ENCODE data around the gene MMS19.

Gene MMS19

DNA sequence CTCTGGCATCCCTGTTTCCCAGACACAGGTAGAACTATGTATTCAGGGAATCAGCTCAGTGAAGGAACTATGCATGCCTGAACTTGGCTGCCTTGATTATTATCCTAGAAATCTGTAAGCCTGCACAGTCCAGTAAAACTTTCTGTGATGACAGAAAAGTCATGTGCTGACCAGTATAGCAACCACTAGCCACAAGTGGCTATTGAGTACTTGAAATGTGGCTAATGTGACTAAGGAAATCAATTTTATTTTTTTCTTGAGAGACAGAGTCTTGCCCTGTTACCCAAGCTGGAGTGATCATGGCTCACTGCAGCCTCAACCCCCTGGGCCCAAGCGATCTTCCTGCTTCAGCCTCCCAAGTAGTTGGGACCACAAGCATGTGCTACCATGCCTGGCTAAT is 55.9 kb downstream of the MMS19 start:
- TF ChIP-seq Cebpa-rat (IDR thresholded peaks at IDR 0.05): no peak
- peaks cover 19 to 30% (median 23%) of the 10 kb centered on the region in 10 experiments for H3K4me1 ChIP-seq
- H3K4me3 ChIP-seq: no peak overlapping the region
- peak overlapping the region in 2 of 11 experiments; percentile 1 to 23; a peak in 1 of 22 replicates for H3K9ac ChIP-seq
- no peak overlapping the region for H3K4me2 ChIP-seq
- no peaks in the 10 kb centered on the region for H3K27me3 ChIP-seq
- H3K27ac ChIP-seq: no peak overlapping the region
- no peaks in the 10 kb centered on the region for H3K9me3 ChIP-seq (replicated peaks in 1 of 11)
- H4K20me1 ChIP-seq: peaks cover 0 to 20% (median 7%) of the 10 kb centered on the region in 11 experiments; a peak in 12 of 22 replicates
- peaks cover 54 to 75% (median 69%) of the 10 kb centered on the region in 11 experiments for H3K36me3 ChIP-seq

DNA sequence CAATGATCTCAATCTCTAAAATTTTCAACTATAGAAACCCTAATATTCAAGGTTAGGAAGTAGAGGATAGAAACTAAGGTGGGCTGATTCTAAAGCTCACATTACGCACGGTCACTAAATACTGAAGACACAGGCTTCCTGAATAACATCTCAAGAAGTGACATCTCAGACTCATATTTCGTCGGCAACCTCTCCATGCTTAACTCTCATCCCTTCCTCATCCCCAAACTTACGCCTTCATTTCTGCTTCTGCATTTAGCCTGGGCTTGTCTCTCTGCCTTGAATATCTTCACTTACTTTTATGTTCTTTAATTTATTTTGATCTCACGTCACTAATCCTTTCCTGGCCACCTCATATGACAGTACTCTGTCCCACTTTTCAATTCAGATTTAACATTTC is 63.0 kb downstream of the MMS19 start:
- no peaks in the 10 kb centered on the region for H3K9me3 ChIP-seq (replicated peaks in 1 of 11)
- no peak for TF ChIP-seq Cebpa-rat (IDR thresholded peaks at IDR 0.05)

DNA sequence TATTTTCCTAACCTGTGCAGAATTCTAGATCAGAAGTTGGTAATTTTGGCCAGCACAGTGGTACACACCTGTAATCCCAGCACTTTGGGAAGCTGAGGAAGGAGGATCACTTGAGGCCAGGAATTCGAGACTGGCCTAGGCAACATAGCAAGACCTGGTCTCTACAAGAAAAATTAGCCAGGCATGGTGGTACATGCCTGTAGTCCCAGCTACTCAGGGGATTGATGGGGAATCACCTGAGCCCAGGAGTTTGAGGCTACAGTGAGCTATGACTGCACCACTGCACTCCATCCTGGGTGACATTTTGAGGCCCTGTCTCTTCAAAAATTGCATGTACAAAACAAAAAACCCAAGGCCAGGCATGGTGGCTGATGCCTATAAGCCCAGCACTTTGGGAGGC is 63.7 kb downstream of the MMS19 start:
- peak overlapping the region in 2 of 11 experiments; percentile 0 to 8; a peak in 1 of 22 replicates for H3K27ac ChIP-seq
- no peak for TF ChIP-seq Cebpa-rat (IDR thresholded peaks at IDR 0.05)
- H3K4me2 ChIP-seq: no peak overlapping the region

More for the DNA sequence above, 63.0 kb downstream of the MMS19 start:
- Histone ChIP-seq H3K4me3 (no peak overlapping the region), H3K36me3 (peaks cover 88 to 94% (median 91%) of the 10 kb centered on the region in 11 experiments), H3K27ac (peak overlapping the region in 1 of 11 experiments; percentile 8; a peak in 1 of 22 replicates), H3K4me2 (peak overlapping the region in 1 of 11 experiments; percentile 10; a peak in 1 of 22 replicates), H3K4me1 (peaks cover 0 to 38% (median 13%) of the 10 kb centered on the region in 10 experiments; a peak in 10 of 20 replicates), H3K27me3 (no peaks in the 10 kb centered on the region), H3K9ac (no peak overlapping the region), H4K20me1 (peaks cover 7 to 41% (median 26%) of the 10 kb centered on the region in 11 experiments; a peak in 20 of 22 replicates)

GRCh38 chr10:97434055-97434454 is 64.2 kb downstream of the MMS19 start:
- Histone ChIP-seq H3K4me2 (no peak overlapping the region), H3K4me1 (peaks cover 4 to 45% (median 22%) of the 10 kb centered on the region in 10 experiments; a peak in 16 of 20 replicates), H3K9me3 (replicated peaks in 1 of 11) (no peaks in the 10 kb centered on the region), H3K4me3 (no peak overlapping the region), H3K9ac (0 out of 22 replicates have a peak overlapping the region, but pooled peaks of 1 of the 11 experiments have one; percentile 4), H4K20me1 (peaks cover 18 to 53% (median 38%) of the 10 kb centered on the region in 11 experiments; a peak in 21 of 22 replicates), H3K27ac (0 out of 22 replicates have a peak overlapping the region, but pooled peaks of 2 of the 11 experiments have one; percentile 0 to 26), H3K27me3 (no peaks in the 10 kb centered on the region), H3K36me3 (peaks cover 89 to 94% (median 92%) of the 10 kb centered on the region in 11 experiments)
- no peak for TF ChIP-seq Cebpa-rat (IDR thresholded peaks at IDR 0.05)

More for the DNA sequence above, 63.7 kb downstream of the MMS19 start:
- Histone ChIP-seq H3K36me3 (peaks cover 89 to 94% (median 92%) of the 10 kb centered on the region in 11 experiments), H3K9me3 (replicated peaks in 1 of 11) (no peaks in the 10 kb centered on the region), H4K20me1 (peaks cover 13 to 48% (median 33%) of the 10 kb centered on the region in 11 experiments; a peak in 21 of 22 replicates), H3K27me3 (no peaks in the 10 kb centered on the region), H3K4me1 (peaks cover 3 to 45% (median 18%) of the 10 kb centered on the region in 10 experiments; a peak in 14 of 20 replicates), H3K4me3 (no peak overlapping the region), H3K9ac (0 out of 22 replicates have a peak overlapping the region, but pooled peaks of 1 of the 11 experiments have one; percentile 4)

DNA sequence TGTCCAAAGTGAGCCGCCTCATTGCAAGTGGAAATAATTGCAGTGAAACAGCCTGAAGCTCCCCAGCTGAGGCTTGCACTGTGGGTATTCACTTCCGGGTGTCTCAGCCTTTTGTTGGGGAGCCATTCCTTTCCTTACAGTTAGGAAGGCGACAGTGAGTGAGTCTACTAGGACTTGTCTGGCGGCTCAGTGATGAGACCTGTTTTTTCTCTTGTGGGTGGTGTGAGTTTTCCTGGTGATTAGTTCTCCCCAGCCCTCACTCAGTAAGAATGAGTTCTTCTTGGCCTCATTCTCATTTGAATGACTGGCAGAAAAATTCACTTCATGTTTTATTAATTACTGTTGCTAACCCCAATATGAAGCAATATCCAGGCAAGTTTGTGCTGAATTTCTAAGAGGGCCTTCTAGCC is 69.6 kb downstream of the MMS19 start:
- Histone ChIP-seq H3K4me1 (peaks cover 36 to 60% (median 52%) of the 10 kb centered on the region in 10 experiments), H3K9ac (peak overlapping the region; percentile 89 to 97 (median 94); a peak in 21 of 22 replicates), H4K20me1 (peaks cover 33 to 61% (median 57%) of the 10 kb centered on the region in 11 experiments; a peak in 21 of 22 replicates), H3K27me3 (no peaks in the 10 kb centered on the region), H3K9me3 (replicated peaks in 1 of 11) (no peaks in the 10 kb centered on the region; a peak in 1 of 22 replicates), H3K4me2 (peak overlapping the region; percentile 87 to 100 (median 97)), H3K27ac (peak overlapping the region; percentile 18 to 96 (median 84); a peak in 20 of 22 replicates), H3K36me3 (peaks cover 46 to 63% (median 59%) of the 10 kb centered on the region in 11 experiments), H3K4me3 (peak overlapping the region; percentile 82 to 100 (median 92))
- no peak for TF ChIP-seq Cebpa-rat (IDR thresholded peaks at IDR 0.05)

DNA sequence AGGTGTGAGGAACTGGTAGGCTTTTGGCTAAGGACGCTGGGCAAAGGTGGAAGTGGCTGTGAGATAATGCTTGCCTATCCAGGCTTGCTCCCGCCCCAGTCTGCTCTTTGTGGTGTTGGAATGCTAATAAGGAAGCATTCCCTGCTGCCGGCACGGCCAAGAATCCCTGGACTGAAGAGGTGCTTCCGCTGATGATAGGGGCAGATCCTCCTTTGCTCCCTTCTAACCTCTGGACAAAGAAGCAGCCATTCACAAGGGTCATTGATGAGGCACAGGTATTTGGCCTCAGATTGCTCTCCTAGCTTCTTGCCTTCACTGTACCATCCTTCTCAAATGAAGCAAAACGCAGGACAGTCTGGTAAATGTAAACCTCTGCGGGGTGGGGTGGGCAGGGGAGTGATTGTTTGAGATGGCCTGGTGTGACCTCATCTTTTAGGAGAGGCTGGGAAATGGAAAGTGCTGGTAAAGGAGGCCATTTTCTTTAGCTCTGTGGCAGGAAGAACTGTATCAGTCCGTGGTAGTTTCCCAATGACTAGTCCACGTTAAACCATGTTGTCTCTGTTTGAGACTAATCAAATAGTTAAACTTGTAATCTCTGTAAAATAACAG is 70.5 kb downstream of the MMS19 start:
- Histone ChIP-seq H3K4me1 (peaks cover 43 to 68% (median 61%) of the 10 kb centered on the region in 10 experiments), H3K4me3 (peak overlapping the region; percentile 82 to 100 (median 92)), H3K36me3 (peaks cover 42 to 57% (median 55%) of the 10 kb centered on the region in 11 experiments), H3K27ac (peak overlapping the region; percentile 29 to 96 (median 93); a peak in 20 of 22 replicates), H3K9me3 (replicated peaks in 1 of 11) (no peaks in the 10 kb centered on the region; a peak in 1 of 22 replicates), H3K27me3 (no peaks in the 10 kb centered on the region), H4K20me1 (peaks cover 33 to 58% (median 53%) of the 10 kb centered on the region in 11 experiments; a peak in 21 of 22 replicates), H3K4me2 (peak overlapping the region; percentile 87 to 100 (median 97)), H3K9ac (peak overlapping the region; percentile 89 to 97 (median 94))
- TF ChIP-seq Cebpa-rat (IDR thresholded peaks at IDR 0.05): no peak

GRCh38 chr10:97426776-97427570 is 71.2 kb downstream of the MMS19 start:
- Histone ChIP-seq H4K20me1 (peaks cover 33 to 55% (median 50%) of the 10 kb centered on the region in 11 experiments; a peak in 21 of 22 replicates), H3K4me2 (peak overlapping the region; percentile 87 to 100 (median 97)), H3K36me3 (peaks cover 38 to 53% (median 52%) of the 10 kb centered on the region in 11 experiments), H3K9me3 (replicated peaks in 1 of 11) (no peaks in the 10 kb centered on the region; a peak in 1 of 22 replicates), H3K27ac (peak overlapping the region; percentile 61 to 96 (median 93)), H3K27me3 (no peaks in the 10 kb centered on the region), H3K9ac (peak overlapping the region; percentile 89 to 97 (median 94)), H3K4me1 (peaks cover 43 to 74% (median 68%) of the 10 kb centered on the region in 10 experiments), H3K4me3 (peak overlapping the region; percentile 82 to 100 (median 92))
- TF ChIP-seq Cebpa-rat (IDR thresholded peaks at IDR 0.05): no peak

All from BLaER1 treated with 17β-estradiol and CSF1 and Interleukin-3, amounts not matched to agents 10 nM and 100 nM (cell line).